AG09309 (cell line): ENCODE data around the gene CDKAL1.

Experiments used
- DNase-seq: peaks from one replicate; pipeline ENCODE4 v3.0.0-alpha.2; 2010; ENCODE audit warnings: low read depth
- H3K4me3 ChIP-seq: 2 replicates; pipeline ENCODE4 v1.5.1; 2011; ENCODE audit warnings: mild to moderate bottlenecking, low read depth, low read length, moderate library complexity; ENCODE audit not compliant: control insufficient read depth
- TF ChIP-seq, protein P1 (sequence below): IDR thresholded peaks from 2 replicates; pipeline ENCODE4 v1.5.1; 2011; ENCODE audit warnings: mild to moderate bottlenecking, low read depth, low read length, inconsistent platforms; ENCODE audit not compliant: insufficient read depth, control insufficient read depth; ENCODE audit errors: missing control alignments

The CDKAL1 gene

DNA sequence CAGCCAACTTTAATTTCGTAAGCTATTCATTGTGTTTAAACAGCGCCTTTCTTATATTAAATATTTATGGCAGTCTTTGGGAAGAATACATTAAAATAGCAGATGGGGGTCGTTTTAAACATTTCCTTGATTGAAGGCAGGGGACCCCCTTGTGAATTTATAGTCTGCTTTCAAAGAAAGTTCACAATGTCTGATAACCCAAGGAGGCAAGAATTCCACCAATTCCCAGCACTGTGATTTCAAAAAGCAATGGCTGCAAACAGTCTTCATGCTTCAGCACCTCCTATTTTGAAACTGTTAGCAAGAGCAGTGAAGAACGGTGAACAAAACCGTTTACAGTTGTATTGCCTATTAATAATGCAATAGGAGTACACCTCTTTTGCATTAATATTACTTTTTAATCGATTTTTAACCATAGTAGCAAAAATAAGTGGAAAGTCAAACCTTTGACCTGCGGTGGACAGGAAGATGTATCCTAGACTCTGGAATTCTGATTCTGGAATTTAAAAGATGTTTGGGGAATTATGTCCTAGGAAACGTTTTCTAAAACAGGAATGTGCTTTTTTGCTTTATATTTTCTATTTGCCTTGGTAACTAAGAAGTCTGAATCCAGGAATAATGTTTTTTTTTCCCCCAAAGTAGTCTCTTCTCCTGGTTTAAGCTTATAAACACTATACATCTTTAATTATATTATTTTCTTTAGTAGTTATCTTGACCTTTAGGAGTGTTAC, 393.0 kb downstream of the CDKAL1 start:
- no peak for DNase-seq
- no peak overlapping the region for H3K4me3 ChIP-seq
- TF ChIP-seq, protein P1, sequence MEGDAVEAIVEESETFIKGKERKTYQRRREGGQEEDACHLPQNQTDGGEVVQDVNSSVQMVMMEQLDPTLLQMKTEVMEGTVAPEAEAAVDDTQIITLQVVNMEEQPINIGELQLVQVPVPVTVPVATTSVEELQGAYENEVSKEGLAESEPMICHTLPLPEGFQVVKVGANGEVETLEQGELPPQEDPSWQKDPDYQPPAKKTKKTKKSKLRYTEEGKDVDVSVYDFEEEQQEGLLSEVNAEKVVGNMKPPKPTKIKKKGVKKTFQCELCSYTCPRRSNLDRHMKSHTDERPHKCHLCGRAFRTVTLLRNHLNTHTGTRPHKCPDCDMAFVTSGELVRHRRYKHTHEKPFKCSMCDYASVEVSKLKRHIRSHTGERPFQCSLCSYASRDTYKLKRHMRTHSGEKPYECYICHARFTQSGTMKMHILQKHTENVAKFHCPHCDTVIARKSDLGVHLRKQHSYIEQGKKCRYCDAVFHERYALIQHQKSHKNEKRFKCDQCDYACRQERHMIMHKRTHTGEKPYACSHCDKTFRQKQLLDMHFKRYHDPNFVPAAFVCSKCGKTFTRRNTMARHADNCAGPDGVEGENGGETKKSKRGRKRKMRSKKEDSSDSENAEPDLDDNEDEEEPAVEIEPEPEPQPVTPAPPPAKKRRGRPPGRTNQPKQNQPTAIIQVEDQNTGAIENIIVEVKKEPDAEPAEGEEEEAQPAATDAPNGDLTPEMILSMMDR: no peak

DNA sequence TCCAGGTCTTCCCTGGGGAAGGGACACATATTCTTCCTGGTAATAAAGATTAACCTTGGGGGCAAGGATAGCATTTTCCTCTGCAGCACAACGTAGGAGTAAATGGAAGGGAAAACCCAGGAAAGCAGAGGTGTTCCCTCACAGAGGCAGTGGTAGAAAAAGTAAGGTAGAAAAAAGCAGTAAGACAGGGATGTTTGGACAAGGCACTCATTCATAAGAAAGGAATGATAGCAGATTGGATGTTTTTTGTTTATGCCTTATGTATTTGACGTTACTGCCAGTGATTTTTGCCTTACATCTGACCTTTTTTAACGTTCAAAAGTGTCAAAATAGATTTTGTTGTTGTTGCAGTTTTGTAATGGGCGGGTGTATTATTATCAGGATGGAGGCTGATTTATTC, 395.0 kb downstream of the CDKAL1 start:
- TF ChIP-seq, protein P1: no peak
- DNase-seq: no peak
- no peak overlapping the region for H3K4me3 ChIP-seq

DNA sequence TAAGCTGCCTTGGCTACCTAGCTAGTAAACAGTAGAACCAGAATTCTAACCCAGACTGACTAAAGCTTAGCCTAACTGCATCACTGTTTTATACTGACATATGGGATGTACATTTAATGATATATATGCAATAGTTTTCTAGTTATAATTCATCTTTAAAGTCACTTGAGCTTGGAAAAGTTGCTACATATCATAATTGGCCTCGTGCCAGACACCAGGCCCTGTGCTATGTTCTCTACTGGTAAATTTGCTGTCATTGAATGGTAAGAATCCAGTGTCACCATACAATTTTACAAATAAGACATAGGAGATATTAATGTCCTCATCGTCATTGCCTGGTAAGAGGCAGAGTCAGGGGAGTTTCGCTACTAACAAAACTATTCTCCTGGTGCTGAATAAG, 396.8 kb downstream of the CDKAL1 start:
- no peak for DNase-seq
- no peak overlapping the region for H3K4me3 ChIP-seq
- TF ChIP-seq, protein P1: no peak

DNA sequence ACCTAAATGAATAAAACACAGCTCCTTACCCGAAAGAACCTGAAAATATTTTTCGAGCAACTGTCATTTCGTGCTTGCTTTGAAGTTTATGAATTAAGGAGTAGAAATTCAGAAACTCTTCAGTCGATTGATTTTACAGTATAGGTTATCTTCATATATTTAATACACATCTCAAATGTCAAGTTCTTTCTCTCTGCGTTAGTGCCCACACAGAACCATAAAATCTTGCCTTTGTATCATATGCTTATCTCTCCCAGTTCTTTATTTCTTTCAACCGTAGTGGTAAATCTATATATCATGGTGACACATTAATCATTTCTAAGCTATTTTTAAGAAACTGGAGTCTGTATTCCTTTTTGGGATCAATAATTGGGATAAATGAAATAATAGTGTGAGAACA, 397.5 kb downstream of the CDKAL1 start:
- H3K4me3 ChIP-seq: no peak overlapping the region
- no peak for DNase-seq
- TF ChIP-seq, protein P1: no peak

DNA sequence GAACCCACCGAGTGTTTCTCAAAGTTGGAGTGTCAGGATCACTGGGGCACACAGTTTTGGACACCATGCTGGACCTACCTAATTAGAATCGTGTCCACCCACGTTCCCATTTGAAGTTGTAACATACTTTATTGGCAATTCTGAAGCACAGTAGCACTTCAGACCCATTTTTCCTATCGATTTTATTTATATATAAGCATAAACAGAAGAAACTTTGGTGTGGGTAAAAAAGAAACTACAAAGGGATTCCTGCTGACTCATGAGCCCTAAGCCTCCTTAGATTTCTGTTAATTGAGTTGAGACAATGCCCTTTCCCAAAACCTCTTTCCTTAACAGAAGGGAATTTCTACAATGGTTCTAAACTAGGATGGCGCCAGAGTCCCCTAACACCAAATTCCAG, 398.0 kb downstream of the CDKAL1 start:
- H3K4me3 ChIP-seq: no peak overlapping the region
- TF ChIP-seq, protein P1: no peak
- no peak for DNase-seq

DNA sequence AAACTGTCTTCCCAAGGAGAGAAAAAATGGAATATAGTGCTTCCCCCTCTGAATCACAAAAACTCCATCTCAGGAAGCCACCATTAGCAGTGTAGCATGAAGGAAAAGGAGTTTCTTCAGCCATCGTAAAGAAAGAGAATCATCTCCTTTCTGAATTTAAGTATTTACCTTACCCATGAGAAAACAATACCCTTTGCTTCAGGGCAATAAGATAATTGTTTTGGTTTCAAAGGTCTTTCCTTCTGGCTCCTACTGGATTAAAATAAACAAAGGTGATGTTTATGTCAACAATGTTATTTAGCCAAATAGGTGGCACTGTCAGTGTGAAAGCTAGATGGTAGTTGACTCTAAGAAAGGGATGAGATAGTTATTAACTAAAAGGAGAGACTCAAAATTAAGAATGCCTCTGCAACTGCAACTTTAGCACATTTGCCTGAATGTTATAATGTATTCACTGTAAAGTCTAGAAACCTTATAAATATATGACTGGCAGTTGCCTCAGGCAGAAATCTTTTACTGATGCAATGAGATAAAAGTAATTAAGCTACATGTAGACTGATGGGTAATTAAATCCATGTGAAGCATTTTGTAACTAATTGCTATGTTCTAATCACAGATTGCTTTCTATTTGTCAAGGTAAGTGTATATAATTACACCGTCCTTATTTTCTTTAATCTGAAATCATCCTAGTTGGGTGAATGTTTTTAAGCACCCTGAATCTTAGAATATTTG, 399.0 kb downstream of the CDKAL1 start:
- TF ChIP-seq, protein P1: no peak
- no peak overlapping the region for H3K4me3 ChIP-seq
- DNase-seq: no peak
